HepG2 (cell line): ENCODE results near the gene PRR12.

Source experiments
- BRD4 ChIP-seq: sonication (generic); formaldehyde crosslinking; IDR thresholded peaks from 2 replicates; pipeline ENCODE4 v1.4.0; 2020; ENCODE audit warnings: missing genetic modification reagents
- CHD4 ChIP-seq: fragments of 200-600 bp; sonication (generic); IDR thresholded peaks from 2 replicates; pipeline ENCODE4 v1.7.0; 2017; ENCODE audit warnings: mild to moderate bottlenecking, low read length, borderline replicate concordance
- CREM ChIP-seq, 2 experiments: sonication (generic) in 1 of 2; formaldehyde crosslinking in 1 of 2; IDR thresholded peaks; 2 replicates each; pipeline versions ENCODE4 v1.4.0 to v1.6.1; 2016 to 2020; ENCODE audit warnings: antibody characterized with exemption in 1 of 2, mild to moderate bottlenecking in 1 of 2, missing genetic modification reagents in 1 of 2
- CTCF ChIP-seq: sonication (generic); formaldehyde crosslinking; IDR thresholded peaks from 2 replicates; pipeline ENCODE4 v1.5.0; 2020; ENCODE audit warnings: mild to moderate bottlenecking, missing genetic modification reagents, moderate library complexity
- EZH2 ChIP-seq: conservative IDR thresholded peaks from 2 replicates; pipeline ENCODE4 v1.6.1; 2012; ENCODE audit warnings: mild to moderate bottlenecking, low read depth, low read length, moderate library complexity
- PHF5A ChIP-seq: IDR thresholded peaks from one replicate; pipeline ENCODE4 v1.6.1; 2018; ENCODE audit warnings: low read depth, missing genetic modification reagents; ENCODE audit not compliant: unreplicated experiment
- POLR2A ChIP-seq, 2 experiments: IDR thresholded peaks; 2 replicates each; pipeline ENCODE4 v1.6.1; 2011; ENCODE audit warnings: low read depth in 2 of 2, low read length in 2 of 2, mild to moderate bottlenecking in 1 of 2, moderate library complexity in 1 of 2; ENCODE audit not compliant: insufficient read depth in 1 of 2
- RBFOX2 ChIP-seq: fragments of 200-400 bp; formaldehyde crosslinking; IDR thresholded peaks from 2 replicates; pipeline ENCODE4 v1.6.1; 2017; ENCODE audit warnings: low read depth, mild to moderate bottlenecking, low read length
- SIN3A ChIP-seq: IDR thresholded peaks from 2 replicates; pipeline ENCODE4 v1.6.1; 2011; ENCODE audit warnings: low read depth, mild to moderate bottlenecking, control low read depth, low read length, borderline replicate concordance
- SIN3B ChIP-seq: fragments of 150-350 bp; IDR thresholded peaks from 2 replicates; pipeline ENCODE4 v1.6.1; 2014; ENCODE audit warnings: low read length
- TOE1 ChIP-seq: sonication (generic); formaldehyde crosslinking; IDR thresholded peaks from 2 replicates; pipeline ENCODE4 v1.4.0; 2020; ENCODE audit warnings: mild to moderate bottlenecking, missing genetic modification reagents
- ZFP1 ChIP-seq: IDR thresholded peaks from 2 replicates; pipeline ENCODE4 v1.6.1; 2016
- TF ChIP-seq, protein P1 (sequence below): sonication (generic); formaldehyde crosslinking; IDR thresholded peaks from 2 replicates; pipeline ENCODE4 v1.9.0; 2021; ENCODE audit warnings: missing genetic modification reagents, borderline replicate concordance
- TF ChIP-seq, protein P2 (sequence below), 2 experiments: IDR thresholded peaks; 2 replicates each; pipeline ENCODE4 v1.6.1; 2011 to 2012; ENCODE audit warnings: low read length in 2 of 2, borderline replicate concordance in 1 of 2, low read depth in 1 of 2, mild to moderate bottlenecking in 1 of 2, moderate library complexity in 1 of 2

DNA sequence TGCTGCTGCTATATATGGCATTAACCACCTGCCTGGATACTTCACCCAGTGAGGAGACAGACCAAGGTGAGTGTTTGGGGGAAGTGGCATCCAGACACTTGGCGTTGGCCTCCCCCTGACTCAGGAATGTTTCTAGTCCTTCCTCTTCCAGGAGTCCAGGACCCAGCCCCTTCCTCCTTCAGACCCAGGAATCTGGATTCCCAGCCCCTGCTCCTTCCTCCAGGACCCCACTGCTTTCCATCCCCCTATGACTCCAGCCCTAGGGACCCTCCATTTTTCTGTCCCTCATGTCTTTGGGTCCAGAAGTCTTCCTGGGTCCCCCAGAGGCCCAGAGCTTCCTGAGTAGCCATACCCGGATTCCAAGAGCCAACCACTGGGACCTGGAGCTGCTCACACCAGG is 7.7 kb upstream of the PRR12 start:
- TF ChIP-seq ZFP1 (CRISPR knock-in tag) (no peak), CREM (IDR thresholded peaks at IDR 0.05) (no peak), CREM (CRISPR knock-in tag; IDR thresholded peaks at IDR 0.05) (no peak), SIN3A (no peak), CTCF (no peak), BRD4 (CRISPR knock-in tag) (no peak), PHF5A (CRISPR knock-in tag) (no peak), RBFOX2 (no peak), POLR2A (IDR thresholded peaks at IDR 0.05; ENCODE audit: insufficient read depth in 1 of 2, low read depth in 2 of 2, low read length in 2 of 2) (no peak), SIN3B (no peak), CHD4 (no peak), TOE1 (CRISPR knock-in tag) (no peak), EZH2 (no peak)
- TF ChIP-seq, protein P1, sequence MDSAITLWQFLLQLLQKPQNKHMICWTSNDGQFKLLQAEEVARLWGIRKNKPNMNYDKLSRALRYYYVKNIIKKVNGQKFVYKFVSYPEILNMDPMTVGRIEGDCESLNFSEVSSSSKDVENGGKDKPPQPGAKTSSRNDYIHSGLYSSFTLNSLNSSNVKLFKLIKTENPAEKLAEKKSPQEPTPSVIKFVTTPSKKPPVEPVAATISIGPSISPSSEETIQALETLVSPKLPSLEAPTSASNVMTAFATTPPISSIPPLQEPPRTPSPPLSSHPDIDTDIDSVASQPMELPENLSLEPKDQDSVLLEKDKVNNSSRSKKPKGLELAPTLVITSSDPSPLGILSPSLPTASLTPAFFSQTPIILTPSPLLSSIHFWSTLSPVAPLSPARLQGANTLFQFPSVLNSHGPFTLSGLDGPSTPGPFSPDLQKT (CRISPR knock-in tag) = no peak
- TF ChIP-seq, protein P2, sequence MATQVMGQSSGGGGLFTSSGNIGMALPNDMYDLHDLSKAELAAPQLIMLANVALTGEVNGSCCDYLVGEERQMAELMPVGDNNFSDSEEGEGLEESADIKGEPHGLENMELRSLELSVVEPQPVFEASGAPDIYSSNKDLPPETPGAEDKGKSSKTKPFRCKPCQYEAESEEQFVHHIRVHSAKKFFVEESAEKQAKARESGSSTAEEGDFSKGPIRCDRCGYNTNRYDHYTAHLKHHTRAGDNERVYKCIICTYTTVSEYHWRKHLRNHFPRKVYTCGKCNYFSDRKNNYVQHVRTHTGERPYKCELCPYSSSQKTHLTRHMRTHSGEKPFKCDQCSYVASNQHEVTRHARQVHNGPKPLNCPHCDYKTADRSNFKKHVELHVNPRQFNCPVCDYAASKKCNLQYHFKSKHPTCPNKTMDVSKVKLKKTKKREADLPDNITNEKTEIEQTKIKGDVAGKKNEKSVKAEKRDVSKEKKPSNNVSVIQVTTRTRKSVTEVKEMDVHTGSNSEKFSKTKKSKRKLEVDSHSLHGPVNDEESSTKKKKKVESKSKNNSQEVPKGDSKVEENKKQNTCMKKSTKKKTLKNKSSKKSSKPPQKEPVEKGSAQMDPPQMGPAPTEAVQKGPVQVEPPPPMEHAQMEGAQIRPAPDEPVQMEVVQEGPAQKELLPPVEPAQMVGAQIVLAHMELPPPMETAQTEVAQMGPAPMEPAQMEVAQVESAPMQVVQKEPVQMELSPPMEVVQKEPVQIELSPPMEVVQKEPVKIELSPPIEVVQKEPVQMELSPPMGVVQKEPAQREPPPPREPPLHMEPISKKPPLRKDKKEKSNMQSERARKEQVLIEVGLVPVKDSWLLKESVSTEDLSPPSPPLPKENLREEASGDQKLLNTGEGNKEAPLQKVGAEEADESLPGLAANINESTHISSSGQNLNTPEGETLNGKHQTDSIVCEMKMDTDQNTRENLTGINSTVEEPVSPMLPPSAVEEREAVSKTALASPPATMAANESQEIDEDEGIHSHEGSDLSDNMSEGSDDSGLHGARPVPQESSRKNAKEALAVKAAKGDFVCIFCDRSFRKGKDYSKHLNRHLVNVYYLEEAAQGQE (IDR thresholded peaks at IDR 0.05; ENCODE audit: borderline replicate concordance in 1 of 2, low read depth in 1 of 2, low read length in 2 of 2) = no peak
